PC-3 (cell line): ENCODE results near the gene SFXN1.

Source experiments
- CTCF ChIP-seq: fragments of 300-600 bp; sonication (generic); conservative IDR thresholded peaks from 2 replicates; pipeline ENCODE4 v1.5.1; 2017; ENCODE audit warnings: antibody characterized with exemption, low read depth, mild to moderate bottlenecking, low read length
- EZH2 ChIP-seq: fragments of 300-600 bp; sonication (generic); IDR thresholded peaks from one replicate; pipeline ENCODE4 v1.6.1; 2017; ENCODE audit warnings: antibody characterized with exemption, mild to moderate bottlenecking, low read length; ENCODE audit not compliant: unreplicated experiment
- EZH2phosphoT487 ChIP-seq: fragments of 300-600 bp; sonication (generic); IDR thresholded peaks from 2 replicates; pipeline ENCODE4 v1.6.1; 2018; ENCODE audit warnings: mild to moderate bottlenecking, antibody characterized with exemption, low read length, borderline replicate concordance

GRCh38 chr5:175477440-175477839, 920 bp upstream of the SFXN1 start:
- TF ChIP-seq CTCF (no peak), EZH2phosphoT487 (no peak), EZH2 (no peak)
